ENCODE data around the gene LGALS9B. TPM values are rescaled to one million over a fixed set of nuclear protein-coding genes. Genes with fewer than 3 reads are reported as not detected.
"Not testable (repeated sequence)": the region's sequence is repeated elsewhere in the genome, so short reads cannot be mapped to it uniquely, and the experiment has no call there.

Gene LGALS9B
- total RNA-seq, 4 donors from 2014 or later = 6.7 to 55.3 (median 21.8) TPM

GRCh38 chr17:20418838-20419237, 48.5 kb downstream of the LGALS9B start:
- intact Hi-C loops (cut with DNase I; ENCODE audit: low total_unique reads); H3K36me3 ChIP-seq; H3K4me1 ChIP-seq; H3K9me3 ChIP-seq; DNase-seq; H3K27me3 ChIP-seq; H3K4me3 ChIP-seq; H3K27ac ChIP-seq; in situ Hi-C loops (cut with MboI; ENCODE audit: low pct_ligation_motif_present in 1 of 4, low pct_unique_long_range_greater_than_20kb in 1 of 4, low sequenced_read_pairs in 3 of 4): not testable (repeated sequence)
- 92% methylated on average over 7 of the region's 8 CpGs; no CpG with 5 or more reads in 1 of the 2 donors for WGBS, 2 donors (ENCODE audit: low coverage in 1 of 2)

GRCh38 chr17:20417492-20418080, 49.8 kb downstream of the LGALS9B start:
- H3K27ac ChIP-seq; H3K27me3 ChIP-seq; H3K4me1 ChIP-seq; DNase-seq; in situ Hi-C loops (cut with MboI; ENCODE audit: low pct_ligation_motif_present in 1 of 4, low pct_unique_long_range_greater_than_20kb in 1 of 4, low sequenced_read_pairs in 3 of 4); H3K9me3 ChIP-seq; H3K36me3 ChIP-seq; intact Hi-C loops (cut with DNase I; ENCODE audit: low total_unique reads); H3K4me3 ChIP-seq: not testable (repeated sequence)
- WGBS, 2 donors (ENCODE audit: low coverage in 1 of 2) = 90% methylated on average over 4 of the region's 7 CpGs; no CpG with 5 or more reads in 1 of the 2 donors

- intact Hi-C loops (cut with DNase I; ENCODE audit: low total_unique reads); H3K36me3 ChIP-seq; H3K9me3 ChIP-seq; in situ Hi-C loops (cut with MboI; ENCODE audit: low pct_ligation_motif_present in 1 of 4, low pct_unique_long_range_greater_than_20kb in 1 of 4, low sequenced_read_pairs in 3 of 4); H3K27ac ChIP-seq; H3K27me3 ChIP-seq; H3K4me1 ChIP-seq; H3K4me3 ChIP-seq; DNase-seq: not testable (repeated sequence)
- 84% methylated on average over 8 of the region's 8 CpGs; no CpG with 5 or more reads in 1 of the 2 donors for WGBS, 2 donors (ENCODE audit: low coverage in 1 of 2)
Observed at GRCh38 chr17:20416381-20416911, 50.9 kb downstream of the LGALS9B start.

- H3K4me1 ChIP-seq; intact Hi-C loops (cut with DNase I; ENCODE audit: low total_unique reads); H3K27ac ChIP-seq; in situ Hi-C loops (cut with MboI; ENCODE audit: low pct_ligation_motif_present in 1 of 4, low pct_unique_long_range_greater_than_20kb in 1 of 4, low sequenced_read_pairs in 3 of 4); H3K9me3 ChIP-seq; H3K4me3 ChIP-seq; H3K27me3 ChIP-seq; DNase-seq; H3K36me3 ChIP-seq: not testable (repeated sequence)
- 100% methylated on average over 1 of the region's 5 CpGs; no CpG with 5 or more reads in 1 of the 2 donors for WGBS, 2 donors (ENCODE audit: low coverage in 1 of 2)
Observed at GRCh38 chr17:20415479-20415878, 51.9 kb downstream of the LGALS9B start.

GRCh38 chr17:20401306-20402022, 65.9 kb downstream of the LGALS9B start:
- H3K27ac ChIP-seq; H3K27me3 ChIP-seq; in situ Hi-C loops (cut with MboI; ENCODE audit: low pct_ligation_motif_present in 1 of 4, low pct_unique_long_range_greater_than_20kb in 1 of 4, low sequenced_read_pairs in 3 of 4); H3K9me3 ChIP-seq; intact Hi-C loops (cut with DNase I; ENCODE audit: low total_unique reads); H3K36me3 ChIP-seq; H3K4me1 ChIP-seq; DNase-seq; H3K4me3 ChIP-seq: not testable (repeated sequence)
- WGBS, 2 donors (ENCODE audit: low coverage in 1 of 2) = 72% methylated on average over 2 of the region's 5 CpGs; no CpG with 5 or more reads in 1 of the 2 donors

- H3K27ac ChIP-seq; H3K4me1 ChIP-seq; DNase-seq; H3K4me3 ChIP-seq; intact Hi-C loops (cut with DNase I; ENCODE audit: low total_unique reads); H3K9me3 ChIP-seq; in situ Hi-C loops (cut with MboI; ENCODE audit: low pct_ligation_motif_present in 1 of 4, low pct_unique_long_range_greater_than_20kb in 1 of 4, low sequenced_read_pairs in 3 of 4); H3K27me3 ChIP-seq; H3K36me3 ChIP-seq: not testable (repeated sequence)
- WGBS, 2 donors (ENCODE audit: low coverage in 1 of 2) = 71 to 88% methylated on average over 3 to 5 of the region's 8 CpGs
Observed at GRCh38 chr17:20400559-20401305, 66.6 kb downstream of the LGALS9B start.

Small RNA genes within 50 kb of the gene (small RNA-seq; reads per million reads assigned to genes)
- gene YWHAEP3 = 0 reads per million in 4 donors

Other genes starting within 250 kb of the LGALS9B start
- gene CDRT15L2, start 112.2 kb upstream of the LGALS9B start, total RNA-seq = not detected